Cardiac muscle cell (in vitro differentiated cells and primary cell): ENCODE data around the gene COL27A1. TPM values are rescaled to one million over a fixed set of nuclear protein-coding genes. Genes with fewer than 3 reads are reported as not detected.

Experiments
- DNase-seq, 2 donors: peaks; one replicate each; pipeline versions ENCODE4 v3.0.0 to v3.0.0-alpha.2; 2010 to 2017; ENCODE audit warnings: low read depth in 1 of 2, low spot score in 1 of 2
- H3K27ac ChIP-seq: fragments of 200-600 bp; sonication (generic); 2 replicates; pipeline ENCODE4 v1.5.1; 2016
- H3K27me3 ChIP-seq: fragments of 200-600 bp; sonication (generic); 2 replicates; pipeline ENCODE4 v1.6.0; 2016; ENCODE audit warnings: control low read depth
- H3K36me3 ChIP-seq: fragments of 200-600 bp; sonication (generic); 2 replicates; pipeline ENCODE4 v1.5.1; 2016; ENCODE audit warnings: control low read depth
- H3K4me1 ChIP-seq: fragments of 200-600 bp; sonication (generic); 2 replicates; pipeline ENCODE4 v1.8.1; 2017; ENCODE audit warnings: low read depth, mild to moderate bottlenecking, mixed run types
- H3K4me3 ChIP-seq: fragments of 200-600 bp; sonication (generic); 2 replicates; pipeline ENCODE4 v1.5.1; 2016; ENCODE audit warnings: mild to moderate bottlenecking
- H3K9me3 ChIP-seq: fragments of 200-600 bp; sonication (generic); 2 replicates; pipeline ENCODE4 v1.5.1; 2017; ENCODE audit warnings: low read depth, mild to moderate bottlenecking, control low read depth
- CTCF ChIP-seq: IDR thresholded peaks from 2 replicates; pipeline ENCODE4 v1.5.1; 2012; ENCODE audit warnings: low read depth, mild to moderate bottlenecking, low read length
- polyA plus RNA-seq: library from polyadenylated mRNA; unstranded; fragments of >200 nt; fragmentation: Nextera tagmentation; extraction: Ambion mirVana; gene quantifications from 2 replicates; pipeline ENCODE4 v1.2.1, GENCODE V29; 2016
- total RNA-seq: library from RNA; depleted of rRNA; stranded (reverse); fragments of >200 nt; gene quantifications from 2 replicates; pipeline ENCODE4 v1.2.3, GENCODE V29; 2016

COL27A1 gene
- total and polyA plus RNA-seq, 2 experiments from 2014 or later: 12.2 to 19.2 TPM

- Histone ChIP-seq H3K36me3 (no peaks in the 10 kb centered on the region), H3K27me3 (no peaks in the 10 kb centered on the region), H3K9me3 (no peaks in the 10 kb centered on the region), H3K27ac (no peak overlapping the region), H3K4me3 (no peak overlapping the region), H3K4me1 (peaks cover 10% of the 10 kb centered on the region)
- TF ChIP-seq CTCF: no peak
- no peak for DNase-seq
Observed at GRCh38 chr9:114240216-114240615, 84.9 kb downstream of the COL27A1 start.

- Histone ChIP-seq H3K9me3 (no peaks in the 10 kb centered on the region), H3K4me3 (no peak overlapping the region), H3K27me3 (no peaks in the 10 kb centered on the region), H3K27ac (no peak overlapping the region), H3K4me1 (peaks cover 10% of the 10 kb centered on the region), H3K36me3 (no peaks in the 10 kb centered on the region)
- DNase-seq: no peak
- no peak for TF ChIP-seq CTCF
Observed at GRCh38 chr9:114240647-114241558, 85.6 kb downstream of the COL27A1 start.

- Histone ChIP-seq H3K36me3 (no peaks in the 10 kb centered on the region), H3K4me1 (peaks cover 10% of the 10 kb centered on the region), H3K27me3 (no peaks in the 10 kb centered on the region), H3K27ac (no peak overlapping the region), H3K9me3 (no peaks in the 10 kb centered on the region), H3K4me3 (no peak overlapping the region)
- TF ChIP-seq CTCF: no peak
- no peak for DNase-seq
Observed at GRCh38 chr9:114242837-114243236, 87.5 kb downstream of the COL27A1 start.

GRCh38 chr9:114243240-114243639 is 87.9 kb downstream of the COL27A1 start:
- H3K36me3 ChIP-seq: no peaks in the 10 kb centered on the region
- no peak overlapping the region for H3K27ac ChIP-seq
- no peaks in the 10 kb centered on the region for H3K9me3 ChIP-seq
- H3K4me1 ChIP-seq: peaks cover 9% of the 10 kb centered on the region
- H3K27me3 ChIP-seq: no peaks in the 10 kb centered on the region
- no peak for DNase-seq
- H3K4me3 ChIP-seq: no peak overlapping the region
- TF ChIP-seq CTCF: no peak

- no peaks in the 10 kb centered on the region for H3K36me3 ChIP-seq
- H3K27me3 ChIP-seq: no peaks in the 10 kb centered on the region
- TF ChIP-seq CTCF: no peak
- no peak for DNase-seq
- H3K4me3 ChIP-seq: no peak overlapping the region
- H3K4me1 ChIP-seq: peaks cover 4% of the 10 kb centered on the region
- H3K9me3 ChIP-seq: no peaks in the 10 kb centered on the region
- no peak overlapping the region for H3K27ac ChIP-seq
Observed at GRCh38 chr9:114244570-114244969, 89.2 kb downstream of the COL27A1 start.
